ENCODE results near the gene FCHO2. TPM values are rescaled to one million over a fixed set of nuclear protein-coding genes. Genes with fewer than 3 reads are reported as not detected.

FCHO2 gene
- total RNA-seq, 1 donor from 2014 or later, result 5.3 TPM

DNA sequence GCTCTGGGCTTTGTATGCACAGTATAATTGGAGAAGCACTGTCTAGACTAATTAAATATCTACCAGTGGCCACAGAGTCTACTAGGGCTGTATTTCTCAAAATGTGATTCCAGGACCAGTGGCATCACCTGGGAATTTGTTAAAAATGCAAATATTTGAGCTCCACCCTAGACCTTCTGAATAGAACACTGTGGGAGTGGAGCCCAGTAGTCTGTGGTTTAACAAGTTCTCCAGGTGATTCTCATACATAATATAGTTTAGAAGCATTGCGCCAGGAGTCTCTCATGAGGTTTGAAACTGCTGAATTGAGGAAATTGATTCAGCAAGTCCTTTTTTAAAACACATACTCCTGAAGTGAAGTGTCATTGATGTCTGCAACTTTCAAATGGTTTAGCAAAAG is 74.7 kb downstream of the FCHO2 start:
- TF ChIP-seq, protein P1, sequence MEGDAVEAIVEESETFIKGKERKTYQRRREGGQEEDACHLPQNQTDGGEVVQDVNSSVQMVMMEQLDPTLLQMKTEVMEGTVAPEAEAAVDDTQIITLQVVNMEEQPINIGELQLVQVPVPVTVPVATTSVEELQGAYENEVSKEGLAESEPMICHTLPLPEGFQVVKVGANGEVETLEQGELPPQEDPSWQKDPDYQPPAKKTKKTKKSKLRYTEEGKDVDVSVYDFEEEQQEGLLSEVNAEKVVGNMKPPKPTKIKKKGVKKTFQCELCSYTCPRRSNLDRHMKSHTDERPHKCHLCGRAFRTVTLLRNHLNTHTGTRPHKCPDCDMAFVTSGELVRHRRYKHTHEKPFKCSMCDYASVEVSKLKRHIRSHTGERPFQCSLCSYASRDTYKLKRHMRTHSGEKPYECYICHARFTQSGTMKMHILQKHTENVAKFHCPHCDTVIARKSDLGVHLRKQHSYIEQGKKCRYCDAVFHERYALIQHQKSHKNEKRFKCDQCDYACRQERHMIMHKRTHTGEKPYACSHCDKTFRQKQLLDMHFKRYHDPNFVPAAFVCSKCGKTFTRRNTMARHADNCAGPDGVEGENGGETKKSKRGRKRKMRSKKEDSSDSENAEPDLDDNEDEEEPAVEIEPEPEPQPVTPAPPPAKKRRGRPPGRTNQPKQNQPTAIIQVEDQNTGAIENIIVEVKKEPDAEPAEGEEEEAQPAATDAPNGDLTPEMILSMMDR (IDR thresholded peaks at IDR 0.05), result no peak
- H3K4me3 Mint-ChIP-seq, result no peak overlapping the region
- H3K36me3 Mint-ChIP-seq (ENCODE audit: low read depth), result peaks cover 2% of the 10 kb centered on the region
- ChIA-PET POLR2A (no interaction called here), CTCF (no interaction called here)
- intact Hi-C loops (cut with micrococcal nuclease), result no loop called here
- H3K9me3 Mint-ChIP-seq, result no peaks in the 10 kb centered on the region
- DNase-seq (no peak), ATAC-seq (ENCODE audit: low read depth) (no peak)
- H3K27ac Mint-ChIP-seq, result no peak overlapping the region
- H3K27me3 Mint-ChIP-seq, result no peaks in the 10 kb centered on the region
- no peaks in the 10 kb centered on the region for H3K4me1 Mint-ChIP-seq

- H3K27me3 Mint-ChIP-seq, result no peaks in the 10 kb centered on the region
- ChIA-PET POLR2A (no interaction called here), CTCF (no interaction called here)
- intact Hi-C loops (cut with micrococcal nuclease), result no loop called here
- H3K9me3 Mint-ChIP-seq, result no peaks in the 10 kb centered on the region
- no peaks in the 10 kb centered on the region for H3K36me3 Mint-ChIP-seq (ENCODE audit: low read depth)
- ATAC-seq (ENCODE audit: low read depth) (no peak), DNase-seq (no peak)
- H3K27ac Mint-ChIP-seq, result no peak overlapping the region
- H3K4me3 Mint-ChIP-seq, result no peak overlapping the region
- TF ChIP-seq, protein P1 (IDR thresholded peaks at IDR 0.05), result no peak
- H3K4me1 Mint-ChIP-seq, result no peaks in the 10 kb centered on the region
Observed at GRCh38 chr5:73030995-73031394, 75.2 kb downstream of the FCHO2 start.

DNA sequence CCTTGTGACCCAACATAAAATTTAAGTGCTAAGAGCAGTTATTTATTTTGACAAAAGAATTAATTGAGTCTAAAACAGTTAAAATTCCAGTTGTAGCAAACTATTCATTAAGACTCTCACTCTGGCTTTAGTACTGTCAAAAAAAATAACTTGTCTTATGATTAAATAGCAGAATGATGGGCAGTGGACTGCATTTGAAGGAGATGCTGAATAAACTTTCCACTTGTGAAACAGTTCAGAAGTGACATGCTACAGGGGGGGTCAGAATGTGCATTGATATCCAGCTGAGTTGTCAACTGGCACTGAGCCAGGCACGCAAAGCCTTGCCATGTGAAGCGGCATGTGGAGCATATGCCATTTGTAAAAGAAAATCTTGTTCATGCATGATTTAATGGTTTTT is 76.0 kb downstream of the FCHO2 start:
- no peak for ATAC-seq (ENCODE audit: low read depth)
- H3K27ac Mint-ChIP-seq, result no peak overlapping the region
- H3K9me3 Mint-ChIP-seq, result no peaks in the 10 kb centered on the region
- no peak for DNase-seq
- H3K36me3 Mint-ChIP-seq (ENCODE audit: low read depth), result no peaks in the 10 kb centered on the region
- no peaks in the 10 kb centered on the region for H3K27me3 Mint-ChIP-seq
- TF ChIP-seq, protein P1 (IDR thresholded peaks at IDR 0.05), result no peak
- POLR2A ChIA-PET, result no interaction called here
- H3K4me3 Mint-ChIP-seq, result no peak overlapping the region
- intact Hi-C loops (cut with micrococcal nuclease), result no loop called here
- CTCF ChIA-PET, result no interaction called here
- H3K4me1 Mint-ChIP-seq, result no peaks in the 10 kb centered on the region

- Mint-ChIP-seq H3K27me3 (no peaks in the 10 kb centered on the region), H3K4me3 (no peak overlapping the region), H3K27ac (no peak overlapping the region), H3K36me3 (ENCODE audit: low read depth) (no peaks in the 10 kb centered on the region), H3K9me3 (no peaks in the 10 kb centered on the region), H3K4me1 (no peaks in the 10 kb centered on the region)
- ATAC-seq (ENCODE audit: low read depth) (no peak), DNase-seq (no peak)
- intact Hi-C loops (cut with micrococcal nuclease), result no loop called here
- TF ChIP-seq, protein P1 (IDR thresholded peaks at IDR 0.05), result no peak
- CTCF ChIA-PET, result no interaction called here
- POLR2A ChIA-PET, result no interaction called here
Observed at GRCh38 chr5:73032635-73033034, 76.8 kb downstream of the FCHO2 start.

DNA sequence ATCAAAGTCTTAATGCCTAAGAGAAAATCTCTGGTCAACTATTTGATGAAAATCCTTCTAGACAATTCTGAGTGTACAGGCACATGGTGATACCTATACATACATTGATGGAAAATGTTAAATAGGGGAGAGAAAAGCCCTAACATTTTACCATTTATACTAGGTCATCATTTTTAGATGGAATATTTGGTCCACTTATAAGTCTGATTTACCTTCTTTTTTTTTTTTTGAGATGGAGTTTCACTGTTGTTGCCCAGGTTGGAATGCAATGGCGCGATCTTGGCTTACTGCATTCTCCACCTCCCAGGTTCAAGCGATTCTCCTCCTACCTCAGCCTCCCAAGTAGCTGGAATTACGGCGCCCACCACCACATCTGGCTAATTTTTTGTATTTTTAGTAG is 81.7 kb downstream of the FCHO2 start:
- ChIA-PET POLR2A (no interaction called here), CTCF (no interaction called here)
- H3K27me3 Mint-ChIP-seq, result no peaks in the 10 kb centered on the region
- peaks cover 4% of the 10 kb centered on the region for H3K36me3 Mint-ChIP-seq (ENCODE audit: low read depth)
- no peak overlapping the region for H3K27ac Mint-ChIP-seq
- H3K4me3 Mint-ChIP-seq, result no peak overlapping the region
- H3K4me1 Mint-ChIP-seq, result no peaks in the 10 kb centered on the region
- intact Hi-C loops (cut with micrococcal nuclease), result no loop called here
- TF ChIP-seq, protein P1 (IDR thresholded peaks at IDR 0.05), result no peak
- no peak for DNase-seq
- no peaks in the 10 kb centered on the region for H3K9me3 Mint-ChIP-seq
- no peak for ATAC-seq (ENCODE audit: low read depth)

All from activated B cell treated with CpG ODN at 0.5 μM for 24 hours (primary cell).